Osteocyte (in vitro differentiated cells): ENCODE measurements around the gene SGCD. TPM values are rescaled to one million over a fixed set of nuclear protein-coding genes. Genes with fewer than 3 reads are reported as not detected.

ENCODE experiments used
- DNase-seq: peaks from one replicate; pipeline ENCODE4 v3.0.0; 2021; ENCODE audit warnings: mixed read lengths; ENCODE audit not compliant: unreplicated experiment; ENCODE audit errors: extremely low spot score
- H3K27ac Mint-ChIP-seq: one replicate; pipeline ENCODE4 v1.8.0; 2021; ENCODE audit warnings: mild to moderate bottlenecking, mixed read lengths; ENCODE audit not compliant: unreplicated experiment
- H3K27me3 Mint-ChIP-seq: one replicate; pipeline ENCODE4 v1.8.0; 2021; ENCODE audit warnings: mixed read lengths; ENCODE audit not compliant: unreplicated experiment
- H3K36me3 Mint-ChIP-seq: one replicate; pipeline ENCODE4 v1.8.0; 2021; ENCODE audit warnings: mixed read lengths; ENCODE audit not compliant: unreplicated experiment
- H3K4me1 Mint-ChIP-seq: one replicate; pipeline ENCODE4 v1.8.0; 2021; ENCODE audit warnings: mixed read lengths; ENCODE audit not compliant: unreplicated experiment
- H3K4me3 Mint-ChIP-seq: one replicate; pipeline ENCODE4 v1.8.0; 2021; ENCODE audit warnings: mild to moderate bottlenecking, moderate library complexity, mixed read lengths; ENCODE audit not compliant: unreplicated experiment
- H3K9me3 Mint-ChIP-seq: one replicate; pipeline ENCODE4 v1.8.0; 2021; ENCODE audit warnings: mixed read lengths; ENCODE audit not compliant: unreplicated experiment
- CTCF ChIP-seq: fragments of 200-600 bp; sonication (generic); IDR thresholded peaks from 2 replicates; pipeline ENCODE4 v1.5.0; 2021; ENCODE audit warnings: antibody characterized with exemption, mild to moderate bottlenecking, moderate library complexity
- total RNA-seq: library from RNA; stranded (reverse); gene quantifications from 2 replicates; pipeline ENCODE4 v1.2.1, GENCODE V29; 2021

The SGCD gene
- total RNA-seq, 1 donor from 2014 or later = 13.1 TPM

- no peak for TF ChIP-seq CTCF
- peak overlapping the region; percentile 78 for H3K4me3 Mint-ChIP-seq
- H3K4me1 Mint-ChIP-seq = peaks cover 41% of the 10 kb centered on the region
- DNase-seq = no peak
- H3K9me3 Mint-ChIP-seq = no peaks in the 10 kb centered on the region
- peak overlapping the region; percentile 88 for H3K27ac Mint-ChIP-seq
- H3K36me3 Mint-ChIP-seq = peaks cover 10% of the 10 kb centered on the region
- H3K27me3 Mint-ChIP-seq = no peaks in the 10 kb centered on the region
Observed at GRCh38 chr5:156329171-156329611, 2.2 kb downstream of the SGCD start.

- Mint-ChIP-seq H3K27ac (no peak overlapping the region), H3K27me3 (no peaks in the 10 kb centered on the region), H3K36me3 (peaks cover 10% of the 10 kb centered on the region), H3K9me3 (no peaks in the 10 kb centered on the region), H3K4me1 (peaks cover 41% of the 10 kb centered on the region), H3K4me3 (no peak overlapping the region)
- no peak for TF ChIP-seq CTCF
- no peak for DNase-seq
Observed at GRCh38 chr5:156330141-156330870, 3.3 kb downstream of the SGCD start.

GRCh38 chr5:156331181-156331580 lies 4.2 kb downstream of the SGCD start:
- Mint-ChIP-seq H3K4me3 (no peak overlapping the region), H3K27ac (no peak overlapping the region), H3K36me3 (peaks cover 12% of the 10 kb centered on the region), H3K9me3 (no peaks in the 10 kb centered on the region), H3K27me3 (no peaks in the 10 kb centered on the region), H3K4me1 (peaks cover 35% of the 10 kb centered on the region)
- no peak for DNase-seq
- no peak for TF ChIP-seq CTCF

GRCh38 chr5:156331845-156332244 lies 4.9 kb downstream of the SGCD start:
- Mint-ChIP-seq H3K4me1 (peaks cover 28% of the 10 kb centered on the region), H3K27me3 (no peaks in the 10 kb centered on the region), H3K36me3 (peaks cover 14% of the 10 kb centered on the region), H3K4me3 (no peak overlapping the region), H3K9me3 (no peaks in the 10 kb centered on the region), H3K27ac (no peak overlapping the region)
- TF ChIP-seq CTCF = no peak
- no peak for DNase-seq

GRCh38 chr5:156332245-156332644 lies 5.3 kb downstream of the SGCD start:
- H3K4me3 Mint-ChIP-seq = no peak overlapping the region
- H3K36me3 Mint-ChIP-seq = peaks cover 14% of the 10 kb centered on the region
- no peaks in the 10 kb centered on the region for H3K27me3 Mint-ChIP-seq
- H3K4me1 Mint-ChIP-seq = peaks cover 24% of the 10 kb centered on the region
- no peaks in the 10 kb centered on the region for H3K9me3 Mint-ChIP-seq
- H3K27ac Mint-ChIP-seq = no peak overlapping the region
- TF ChIP-seq CTCF = no peak
- no peak for DNase-seq
